HCT116 (cell line): ENCODE measurements around the gene TTLL7. TPM values are rescaled to one million over a fixed set of nuclear protein-coding genes. Genes with fewer than 3 reads are reported as not detected.

Experiments
- ATAC-seq: fragments of 200-7000 bp; cut with Tn5 transposase; 2 replicates; pipeline ENCODE4 v1.9.1; 2020; ENCODE audit warnings: mild to moderate bottlenecking, moderate library complexity
- BruUV-seq: library from RNA; stranded (reverse); fragments of 400-500 nt; replicated peaks from 2 replicates; lab custom pipeline; 2021; lab: Mats Ljungman, UMichigan
- CTCF ChIA-PET: fragments of 300-600 bp; sonication (Branson Sonifier 250); formaldehyde crosslinking; loops from one replicate; lab custom pipeline; 2021; ENCODE audit warnings: antibody characterized with exemption; lab: Charles Lee
- POLR2A ChIA-PET: fragments of 300-600, 350-600 bp; sonication (Branson Sonifier 250); formaldehyde crosslinking; loops from one replicate; lab custom pipeline; 2021; ENCODE audit warnings: antibody characterized with exemption; lab: Charles Lee
- RAD21 ChIA-PET, 2 experiments: fragments of 300-600 bp; sonication (Branson Sonifier 250); formaldehyde crosslinking; loops; one replicate each; lab custom pipeline; 2023; ENCODE audit warnings: low total read pairs in 2 of 2; ENCODE audit not compliant: uncharacterized antibody in 2 of 2, unreplicated experiment in 2 of 2, low non-redundant PET in 1 of 2; lab: Charles Lee
- DNase-seq: peaks from one replicate; pipeline ENCODE4 v3.0.0-alpha.2; 2010; ENCODE audit warnings: low read depth, low spot score
- H2AFZ ChIP-seq: fragments of 200-600 bp; shearing (Covaris generic), sonication (generic); 2 replicates; pipeline ENCODE4 v1.6.1; 2017; ENCODE audit warnings: low read depth, mixed run types, mixed read lengths, antibody characterized with exemption, low read length; ENCODE audit not compliant: poor library complexity, severe bottlenecking
- H3K27ac ChIP-seq: 2 replicates; pipeline ENCODE4 v1.5.1; 2012; ENCODE audit warnings: low read depth, low read length
- H3K27me3 ChIP-seq: fragments of 200-600 bp; sonication (generic); 2 replicates; pipeline ENCODE4 v1.6.1; 2016; ENCODE audit warnings: mixed run types, low read length, mixed read lengths; ENCODE audit not compliant: insufficient read depth
- H3K36me3 ChIP-seq, 2 experiments: fragments of 200-500 bp in 1 of 2; fragments of 200-600 bp in 1 of 2; sonication (Bioruptor generic) in 1 of 2; sonication (generic) in 1 of 2; 2 replicates each; pipeline versions ENCODE4 v1.5.1 to v1.6.1; 2014 to 2016; ENCODE audit warnings: low read length in 2 of 2, inconsistent platforms in 1 of 2, mixed read lengths in 1 of 2, mixed run types in 1 of 2; ENCODE audit not compliant: insufficient read depth in 2 of 2, control insufficient read depth in 1 of 2
- H3K4me1 ChIP-seq, 2 experiments: fragments of 200-600 bp in 1 of 2; sonication (generic) in 1 of 2; 2 replicates each; pipeline versions ENCODE4 v1.5.1 to v1.6.1; 2012 to 2017; ENCODE audit warnings: low read length in 2 of 2, inconsistent platforms in 1 of 2, mild to moderate bottlenecking in 1 of 2, mixed read lengths in 1 of 2, mixed run types in 1 of 2, moderate library complexity in 1 of 2; ENCODE audit not compliant: insufficient read depth in 2 of 2, control insufficient read depth in 1 of 2
- H3K4me2 ChIP-seq: fragments of 200-600 bp; sonication (generic); 2 replicates; pipeline ENCODE4 v1.6.1; 2017; ENCODE audit warnings: mixed run types, low read length, mixed read lengths
- H3K4me3 ChIP-seq, 2 experiments: fragments of 200-600 bp in 1 of 2; sonication (generic) in 1 of 2; replicated peaks in 1 of 2; 2 replicates each; pipeline ENCODE4 v1.5.1; 2011 to 2016; ENCODE audit warnings: low read length in 2 of 2, control low read depth in 1 of 2, low read depth in 1 of 2, mild to moderate bottlenecking in 1 of 2, mixed read lengths in 1 of 2, mixed run types in 1 of 2
- H3K79me2 ChIP-seq: fragments of 200-600 bp; sonication (generic); 2 replicates; pipeline ENCODE4 v1.6.1; 2017; ENCODE audit warnings: mild to moderate bottlenecking, mixed run types, low read length, moderate library complexity, mixed read lengths; ENCODE audit not compliant: insufficient read depth
- H3K9ac ChIP-seq: fragments of 200-600 bp; sonication (generic); 2 replicates; pipeline ENCODE4 v1.6.1; 2016; ENCODE audit warnings: low read length, mixed read lengths
- H3K9me2 ChIP-seq: fragments of 200-600 bp; sonication (generic), shearing (Covaris generic); 2 replicates; pipeline ENCODE4 v1.6.1; 2017; ENCODE audit warnings: mixed run types, mild to moderate bottlenecking, moderate library complexity; ENCODE audit not compliant: insufficient read depth
- H3K9me3 ChIP-seq, 2 experiments: fragments of 200-500 bp in 1 of 2; fragments of 200-600 bp in 1 of 2; sonication (Bioruptor generic) in 1 of 2; sonication (generic) in 1 of 2; 2 replicates each; pipeline ENCODE4 v1.6.1; 2014 to 2017; ENCODE audit warnings: low read length in 2 of 2, mixed read lengths in 2 of 2, inconsistent platforms in 1 of 2, low read depth in 1 of 2, mild to moderate bottlenecking in 1 of 2, mixed run types in 1 of 2, moderate library complexity in 1 of 2; ENCODE audit not compliant: control insufficient read depth in 1 of 2, insufficient read depth in 1 of 2
- H4K20me1 ChIP-seq: fragments of 200-600 bp; sonication (generic), shearing (Covaris generic); 2 replicates; pipeline ENCODE4 v1.6.1; 2017; ENCODE audit warnings: mixed run types, mild to moderate bottlenecking, moderate library complexity; ENCODE audit not compliant: insufficient read depth
- CEBPB ChIP-seq: IDR thresholded peaks from 2 replicates; pipeline ENCODE4 v1.6.1; 2012; ENCODE audit warnings: low read depth
- EGR1 ChIP-seq: IDR thresholded peaks from 2 replicates; pipeline ENCODE4 v1.6.1; 2012; ENCODE audit warnings: low read depth
- FOSL1 ChIP-seq: IDR thresholded peaks from 2 replicates; pipeline ENCODE4 v1.6.1; 2012; ENCODE audit warnings: low read depth
- JUND ChIP-seq: IDR thresholded peaks from 2 replicates; pipeline ENCODE4 v1.6.1; 2012
- MAX ChIP-seq: IDR thresholded peaks from 2 replicates; pipeline ENCODE4 v1.6.1; 2012
- POLR2A ChIP-seq: IDR thresholded peaks from 2 replicates; pipeline ENCODE4 v1.7.0; 2011; ENCODE audit warnings: borderline replicate concordance; ENCODE audit not compliant: insufficient read depth, insufficient read length; ENCODE audit errors: extremely low read depth
- POLR2AphosphoS5 ChIP-seq: IDR thresholded peaks from 2 replicates; pipeline ENCODE4 v1.6.1; 2011; ENCODE audit warnings: mild to moderate bottlenecking, low read depth, low read length, moderate library complexity
- REST ChIP-seq: IDR thresholded peaks from 2 replicates; pipeline ENCODE4 v1.6.1; 2012; ENCODE audit warnings: low read depth
- SIN3A ChIP-seq: IDR thresholded peaks from 2 replicates; pipeline ENCODE4 v1.6.1; 2012; ENCODE audit warnings: low read depth
- TCF7L2 ChIP-seq: IDR thresholded peaks from 2 replicates; pipeline ENCODE4 v1.7.0; 2011; ENCODE audit warnings: borderline replicate concordance, inconsistent platforms; ENCODE audit not compliant: insufficient read depth, insufficient read length; ENCODE audit errors: extremely low read depth
- ZFX ChIP-seq: fragments of 450-650 bp; IDR thresholded peaks from 2 replicates; pipeline ENCODE4 v1.6.1; 2017
- ZNF274 ChIP-seq: fragments of 200-500 bp; sonication (Bioruptor generic); IDR thresholded peaks from 2 replicates; pipeline ENCODE4 v1.6.1; 2014; ENCODE audit warnings: mild to moderate bottlenecking, low read depth, low read length, inconsistent platforms
- intact Hi-C: fragments of 100-400 bp; cut with micrococcal nuclease; formaldehyde crosslinking; loops from 2 replicates; pipeline ENCODE4 v1.10.0; 2022
- total RNA-seq: library from RNA; stranded (reverse); gene quantifications from one replicate; pipeline ENCODE4 v1.2.1, GENCODE V29; 2021; ENCODE audit not compliant: unreplicated experiment

Gene TTLL7
- total RNA-seq, 1 experiment from 2014 or later = 21.2 TPM

- Histone ChIP-seq H2AFZ (no peak overlapping the region), H3K4me2 (no peak overlapping the region), H4K20me1 (no peaks in the 10 kb centered on the region), H3K79me2 (no peaks in the 10 kb centered on the region), H3K27me3 (no peaks in the 10 kb centered on the region), H3K9ac (no peak overlapping the region), H3K4me3 (no peak overlapping the region), H3K36me3 (no peaks in the 10 kb centered on the region), H3K27ac (no peak overlapping the region), H3K9me2 (no peaks in the 10 kb centered on the region), H3K9me3 (no peaks in the 10 kb centered on the region), H3K4me1 (no peaks in the 10 kb centered on the region)
- ChIA-PET RAD21 (no interaction called here), CTCF (no interaction called here), POLR2A (no interaction called here)
- ATAC-seq = no peak
- intact Hi-C loops = no loop called here
- TF ChIP-seq EGR1 (no peak), REST (no peak), FOSL1 (no peak), MAX (no peak), JUND (no peak), POLR2AphosphoS5 (no peak), ZNF274 (no peak), CEBPB (no peak), SIN3A (no peak), ZFX (no peak), POLR2A (no peak), TCF7L2 (no peak)
- DNase-seq = no peak
- no TSS peak for BruUV-seq
Observed at GRCh38 chr1:83958704-83959103, 40.2 kb downstream of the TTLL7 start.
